AG04450 (cell line): ENCODE measurements around the gene MCOLN3. TPM values are rescaled to one million over a fixed set of nuclear protein-coding genes. Genes with fewer than 3 reads are reported as not detected.

Experiments
- CTCF ChIA-PET: fragments of 300-600, 350-600 bp; formaldehyde crosslinking; extraction: SDS; loops from one replicate; lab custom pipeline; 2022; ENCODE audit warnings: antibody characterized with exemption, inconsistent platforms; lab: Charles Lee
- POLR2A ChIA-PET: fragments of 350-600 bp; formaldehyde crosslinking; extraction: SDS; loops from one replicate; lab custom pipeline; 2021; ENCODE audit warnings: antibody characterized with exemption, inconsistent platforms; lab: Yijun Ruan, JAX
- DNase-seq: peaks from one replicate; pipeline ENCODE4 v3.0.0-alpha.2; 2011; ENCODE audit warnings: low read depth, low spot score
- H3K27ac ChIP-seq: one replicate; pipeline ENCODE4 v1.5.1; 2012; ENCODE audit warnings: low read depth, low read length, control low read depth
- H3K27me3 ChIP-seq: one replicate; pipeline ENCODE4 v1.6.0; 2012; ENCODE audit warnings: low read length; ENCODE audit not compliant: control insufficient read depth, insufficient read depth
- H3K4me3 ChIP-seq: 2 replicates; pipeline ENCODE4 v1.5.1; 2011; ENCODE audit warnings: mild to moderate bottlenecking, low read depth, low read length, control low read depth
- H3K9me3 ChIP-seq: 2 replicates; pipeline ENCODE4 v1.5.1; 2012; ENCODE audit warnings: low read length; ENCODE audit not compliant: control insufficient read depth, insufficient read depth
- CTCF ChIP-seq: IDR thresholded peaks from 2 replicates; pipeline ENCODE4 v1.5.1; 2011; ENCODE audit warnings: low read depth, low read length, control low read depth, inconsistent platforms
- polyA plus RNA-seq: library from polyadenylated mRNA; depleted of rRNA; stranded (reverse); fragments of >200 nt; gene quantifications from 2 replicates; pipeline ENCODE4 v1.2.3, GENCODE V29; 2011; rRNA removed

MCOLN3 gene
- polyA plus RNA-seq, 1 experiment = 0.05 TPM

DNA sequence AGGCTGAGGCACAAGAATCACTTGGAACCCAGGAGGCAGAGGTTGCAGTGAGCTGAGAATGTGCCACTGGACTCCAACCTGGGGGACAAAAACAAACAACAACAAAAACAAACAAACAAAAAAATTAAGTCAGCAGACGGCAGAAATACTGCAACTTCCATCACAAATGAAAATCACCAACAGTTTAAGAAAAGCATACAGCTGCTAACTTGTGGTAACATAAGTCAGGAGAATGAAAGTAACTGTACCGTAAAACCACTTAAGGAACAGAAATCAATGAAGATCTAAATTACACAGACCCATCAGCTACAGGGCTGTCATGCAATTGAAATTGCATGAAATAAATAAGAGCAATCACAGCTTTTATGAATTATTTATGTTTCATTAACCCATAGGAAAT lies 76.3 kb downstream of the MCOLN3 start:
- H3K27ac ChIP-seq = no peak overlapping the region
- POLR2A ChIA-PET = interaction anchor here (1.0 kb wide), 1 partner anchor 12 kb away, joined by 4 read pairs; no protein-coding TSS in a partner anchor
- H3K9me3 ChIP-seq = no peaks in the 10 kb centered on the region
- no peaks in the 10 kb centered on the region for H3K27me3 ChIP-seq
- TF ChIP-seq CTCF = no peak
- H3K4me3 ChIP-seq = no peak overlapping the region
- CTCF ChIA-PET = interaction anchor here (0.6 to 2.5 kb wide), 3 partner anchors 27 to 283 kb away, joined by 3 to 13 read pairs (median 4); no protein-coding TSS in a partner anchor
- DNase-seq = no peak

GRCh38 chr1:84969489-84970250 lies 78.6 kb downstream of the MCOLN3 start:
- Histone ChIP-seq H3K4me3 (no peak overlapping the region), H3K9me3 (no peaks in the 10 kb centered on the region), H3K27me3 (no peaks in the 10 kb centered on the region), H3K27ac (no peak overlapping the region)
- POLR2A ChIA-PET = no interaction called here
- DNase-seq = no peak
- CTCF ChIA-PET = interaction anchor here (0.7 kb wide), 1 partner anchor 285 kb away, joined by 3 read pairs; no protein-coding TSS in a partner anchor
- no peak for TF ChIP-seq CTCF

GRCh38 chr1:84968865-84969264 lies 79.4 kb downstream of the MCOLN3 start:
- H3K27me3 ChIP-seq = no peaks in the 10 kb centered on the region
- no peaks in the 10 kb centered on the region for H3K9me3 ChIP-seq
- no peak for DNase-seq
- H3K27ac ChIP-seq = no peak overlapping the region
- TF ChIP-seq CTCF = no peak
- ChIA-PET POLR2A (no interaction called here), CTCF (interaction anchor here (0.7 kb wide), 1 partner anchor 286 kb away, joined by 3 read pairs; no protein-coding TSS in a partner anchor)
- H3K4me3 ChIP-seq = no peak overlapping the region

DNA sequence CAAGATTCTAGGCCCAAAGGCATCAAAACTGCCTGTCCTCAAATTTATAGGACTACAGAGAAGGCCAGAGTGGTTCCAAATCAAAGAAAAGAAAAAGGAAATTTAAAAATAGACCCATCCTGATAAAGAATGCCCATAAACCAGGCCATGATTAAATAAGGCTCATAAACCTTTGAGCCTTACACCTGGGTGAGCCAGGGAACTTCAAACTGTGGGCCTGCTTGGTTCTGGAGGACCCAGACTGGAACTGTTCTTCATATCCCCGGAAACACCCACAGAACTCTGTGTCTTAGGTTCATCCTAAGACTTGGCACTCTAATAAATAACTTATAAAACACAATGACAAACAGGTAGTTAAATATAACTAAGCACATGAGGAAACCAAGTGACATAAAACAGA lies 80.2 kb downstream of the MCOLN3 start:
- ChIA-PET POLR2A (no interaction called here), CTCF (no interaction called here)
- no peak for TF ChIP-seq CTCF
- H3K4me3 ChIP-seq = no peak overlapping the region
- no peak for DNase-seq
- H3K27ac ChIP-seq = no peak overlapping the region
- no peaks in the 10 kb centered on the region for H3K27me3 ChIP-seq
- no peaks in the 10 kb centered on the region for H3K9me3 ChIP-seq

Other genes with a start within 250 kb of the MCOLN3 start
- gene LPAR3, start 155.3 kb downstream of the MCOLN3 start, polyA plus RNA-seq = 3.5 and 4.8 TPM in 2 replicates
- 0.37 and 0.41 TPM in 2 replicates for gene MCOLN2, start 51.4 kb downstream of the MCOLN3 start, polyA plus RNA-seq
- 4.7 and 5.7 TPM in 2 replicates for gene SYDE2, start 152.5 kb upstream of the MCOLN3 start, polyA plus RNA-seq
- 28.0 and 31.2 TPM in 2 replicates for gene C1orf52, start 211.2 kb upstream of the MCOLN3 start, polyA plus RNA-seq
- 17.2 and 19.4 TPM in 2 replicates for gene BCL10, start 228.1 kb upstream of the MCOLN3 start, polyA plus RNA-seq